ENCODE data around the gene STAM.
"Not testable (repeated sequence)": the region's sequence is repeated elsewhere in the genome, so short reads cannot be mapped to it uniquely, and the experiment has no call there.

STAM gene

DNA sequence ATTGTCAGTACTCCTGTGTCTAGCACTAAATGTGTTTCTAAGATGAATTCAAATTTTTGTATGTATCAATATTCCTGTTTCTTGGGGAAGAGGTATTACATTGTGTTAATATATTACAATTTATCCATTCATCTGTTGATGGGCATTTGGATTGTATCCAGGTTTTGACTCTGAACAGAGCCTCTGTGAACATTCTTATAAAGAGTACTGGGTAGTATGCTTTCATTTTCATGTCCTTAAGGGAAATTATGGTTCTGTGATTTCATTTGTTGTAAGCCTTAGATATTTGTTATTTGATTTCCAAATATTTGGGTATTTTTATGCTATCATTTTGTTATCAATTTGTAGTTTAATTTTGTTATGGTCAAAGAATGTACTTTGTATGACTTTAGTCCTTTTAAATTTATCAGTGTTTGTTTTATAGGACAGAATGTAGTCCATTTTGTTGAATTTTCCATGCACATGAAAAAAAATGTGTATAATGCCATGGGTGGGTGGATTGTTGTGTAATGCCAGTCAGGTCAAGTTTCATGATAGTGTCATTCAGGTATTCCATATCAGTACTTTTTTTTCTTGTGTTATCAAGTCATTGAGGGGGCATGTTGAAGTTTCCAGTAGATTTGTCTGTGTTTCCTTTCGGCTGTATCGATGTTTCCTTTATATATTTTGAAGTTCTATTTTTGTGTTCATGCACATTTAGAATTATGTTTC is 38.4 kb downstream of the STAM start:
- DNase-seq: no peak

DNA sequence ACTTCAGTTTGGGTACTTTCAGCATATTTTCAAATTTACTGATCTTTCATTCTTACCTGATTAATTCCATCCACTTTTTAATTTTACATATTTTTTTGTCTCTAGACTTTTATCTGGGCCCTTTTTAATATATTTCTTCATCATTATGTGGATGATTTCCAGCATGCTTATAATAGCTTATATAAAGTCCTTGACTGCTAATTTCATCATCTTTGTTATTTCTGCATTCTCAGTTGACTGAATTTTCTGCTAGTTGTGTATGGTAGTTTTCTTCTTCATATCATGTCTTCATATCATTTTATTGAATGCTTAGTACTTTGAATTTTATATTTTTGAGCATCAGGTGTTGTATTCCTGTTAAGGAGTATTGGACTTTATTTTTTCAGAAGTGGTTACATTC is 39.6 kb downstream of the STAM start:
- no peak for DNase-seq

DNA sequence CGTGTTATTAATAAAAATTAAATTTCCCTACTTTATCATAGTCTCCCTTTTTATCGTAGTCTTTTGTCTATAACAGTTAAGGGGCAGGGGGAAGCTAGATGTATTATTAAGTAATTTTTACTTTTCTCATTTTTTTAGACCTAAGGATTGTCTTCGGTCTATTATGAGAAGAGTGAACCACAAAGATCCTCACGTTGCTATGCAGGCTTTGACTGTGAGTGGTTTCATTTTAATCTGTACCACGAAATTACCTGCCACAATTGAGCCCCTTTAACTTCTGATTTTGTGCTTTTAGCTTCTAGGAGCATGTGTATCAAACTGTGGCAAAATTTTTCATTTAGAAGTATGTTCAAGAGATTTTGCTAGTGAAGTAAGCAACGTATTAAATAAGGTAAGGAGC is 40.6 kb downstream of the STAM start:
- no peak for DNase-seq

GRCh38 chr10:17685233-17685840 is 41.4 kb downstream of the STAM start:
- no peak for DNase-seq

GRCh38 chr10:17687117-17687831 is 43.3 kb downstream of the STAM start:
- DNase-seq: no peak

GRCh38 chr10:17689137-17689536 is 45.2 kb downstream of the STAM start:
- no peak for DNase-seq

GRCh38 chr10:17693009-17693408 is 49.1 kb downstream of the STAM start:
- DNase-seq: no peak

GRCh38 chr10:17698696-17699095 is 54.7 kb downstream of the STAM start:
- DNase-seq: no peak

GRCh38 chr10:17701301-17701700 is 57.4 kb downstream of the STAM start:
- DNase-seq: no peak

DNA sequence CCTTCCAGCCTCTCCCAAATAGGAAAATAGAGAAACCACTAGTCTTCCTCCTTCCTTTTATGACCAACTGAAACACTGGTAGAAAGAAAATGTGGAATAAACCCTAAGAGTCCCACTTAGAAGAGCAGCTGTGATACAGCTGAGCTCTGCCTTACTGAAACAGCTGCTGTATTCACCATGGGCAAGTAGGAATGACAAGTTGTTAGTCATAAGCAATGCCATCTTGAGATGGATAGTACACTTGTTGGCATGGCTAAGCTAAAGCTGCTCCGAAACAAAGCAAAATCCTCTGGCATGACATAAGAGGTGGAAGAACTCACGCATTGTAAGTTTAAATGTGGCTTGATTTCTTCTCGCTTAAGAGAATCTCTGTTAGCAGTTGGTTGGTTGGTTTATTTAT is 59.8 kb downstream of the STAM start:
- no peak for DNase-seq

- no peak for DNase-seq
Observed at GRCh38 chr10:17708821-17709220, 64.9 kb downstream of the STAM start.

- no peak for DNase-seq
Observed at GRCh38 chr10:17709492-17709891, 65.5 kb downstream of the STAM start.

- no peak for DNase-seq
Observed at GRCh38 chr10:17710181-17710580, 66.2 kb downstream of the STAM start.

GRCh38 chr10:17712053-17712452 is 68.1 kb downstream of the STAM start:
- no peak for DNase-seq

- no peak for DNase-seq
Observed at GRCh38 chr10:17712717-17713471, 68.9 kb downstream of the STAM start.

- no peak for DNase-seq
Observed at GRCh38 chr10:17713758-17714157, 69.8 kb downstream of the STAM start.

GRCh38 chr10:17716161-17716560 is 72.2 kb downstream of the STAM start:
- no peak for DNase-seq

DNA sequence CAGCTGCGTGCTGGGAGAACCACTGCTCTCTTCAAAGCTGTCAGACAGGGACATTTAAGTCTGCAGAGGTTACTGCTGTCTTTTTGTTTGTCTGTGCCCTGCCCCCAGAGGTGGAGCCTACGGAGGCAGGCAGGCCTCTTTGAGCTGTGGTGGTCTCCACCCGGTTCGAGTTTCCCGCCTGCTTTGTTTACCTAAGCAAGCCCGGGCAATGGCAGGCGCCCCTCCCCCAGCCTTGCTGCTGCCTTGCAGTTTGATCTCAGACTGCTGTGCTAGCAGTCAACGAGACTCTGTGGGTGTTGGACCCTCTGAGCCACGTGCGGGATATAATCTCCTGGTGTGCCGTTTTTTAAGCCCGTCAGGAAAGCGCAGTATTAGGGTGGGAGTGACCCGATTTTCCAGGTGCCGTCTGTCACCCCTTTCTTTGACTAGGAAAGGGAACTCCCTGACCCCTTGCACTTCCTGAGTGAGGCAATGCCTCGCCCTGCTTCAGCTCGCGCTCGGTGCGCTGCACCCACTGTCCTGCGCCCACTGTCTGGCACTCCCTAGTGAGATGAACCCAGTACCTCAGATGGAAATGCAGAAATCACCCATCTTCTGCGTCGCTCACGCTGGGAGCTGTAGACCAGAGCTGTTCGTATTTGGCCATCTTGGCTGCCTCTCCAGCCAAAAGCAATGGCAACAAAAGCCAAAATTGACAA is 78.5 kb downstream of the STAM start:
- DNase-seq: not testable (repeated sequence)

- no peak for DNase-seq
Observed at GRCh38 chr10:17725703-17726102, 81.8 kb downstream of the STAM start.

DNA sequence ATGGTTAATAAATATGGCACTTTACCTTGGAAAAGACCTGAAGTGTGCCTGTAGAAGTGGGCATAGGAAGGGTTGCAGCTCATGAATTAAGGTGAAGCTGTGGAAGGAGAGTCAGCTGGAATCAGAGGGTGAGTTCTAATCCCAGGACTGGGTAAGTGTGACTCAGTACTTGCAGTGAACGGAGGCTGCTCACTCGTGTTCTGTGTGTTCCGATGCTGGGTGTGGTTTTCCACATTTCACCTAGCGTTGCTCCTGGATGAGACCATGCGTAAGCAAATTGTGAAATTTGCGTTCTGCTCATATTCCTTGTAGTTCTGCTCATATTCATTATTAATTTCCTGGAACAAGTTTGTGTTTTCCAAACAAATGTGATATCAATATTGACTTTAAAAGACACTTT is 85.7 kb downstream of the STAM start:
- DNase-seq: no peak

GRCh38 chr10:17730667-17731066 is 86.7 kb downstream of the STAM start:
- DNase-seq: no peak

- DNase-seq: no peak
Observed at GRCh38 chr10:17731331-17732020, 87.5 kb downstream of the STAM start.
